Activated T-cell treated with anti-CD3 and anti-CD28 coated beads, Interleukin-2, amount 50 U/mL, for 4 hours (primary cell): Measurements from ENCODE around the gene SPECC1. TPM values are rescaled to one million over a fixed set of nuclear protein-coding genes. Genes with fewer than 3 reads are reported as not detected.
"Not testable (repeated sequence)": the region's sequence is repeated elsewhere in the genome, so short reads cannot be mapped to it uniquely, and the experiment has no call there.

Experiments
- ATAC-seq, 2 donors: fragments of 200-7000 bp; cut with Tn5 transposase; one replicate each; pipeline ENCODE4 v1.10.0; 2021
- DNase-seq: peaks from one replicate; pipeline ENCODE4 v3.0.0-alpha.2; 2020
- H3K27me3 Mint-ChIP-seq: one replicate; pipeline ENCODE4 v1.8.0; 2021; ENCODE audit warnings: low read depth, mixed read lengths
- H3K36me3 Mint-ChIP-seq: one replicate; pipeline ENCODE4 v1.8.0; 2022; ENCODE audit warnings: mixed read lengths; ENCODE audit not compliant: insufficient read depth
- H3K4me1 Mint-ChIP-seq: one replicate; pipeline ENCODE4 v1.8.0; 2021; ENCODE audit warnings: low read depth, mixed read lengths
- H3K4me3 Mint-ChIP-seq: one replicate; pipeline ENCODE4 v1.8.0; 2021; ENCODE audit warnings: mild to moderate bottlenecking, moderate library complexity, mixed read lengths
- H3K9me3 Mint-ChIP-seq: one replicate; pipeline ENCODE4 v1.8.0; 2021; ENCODE audit warnings: mixed read lengths
- total RNA-seq, 3 donors: library from RNA; stranded (reverse); gene quantifications; one replicate each; pipeline ENCODE4 v1.2.1, GENCODE V29; 2021

Gene SPECC1
- total RNA-seq, 3 donors from 2014 or later, result 3.8 to 7.0 (median 3.9) TPM

DNA sequence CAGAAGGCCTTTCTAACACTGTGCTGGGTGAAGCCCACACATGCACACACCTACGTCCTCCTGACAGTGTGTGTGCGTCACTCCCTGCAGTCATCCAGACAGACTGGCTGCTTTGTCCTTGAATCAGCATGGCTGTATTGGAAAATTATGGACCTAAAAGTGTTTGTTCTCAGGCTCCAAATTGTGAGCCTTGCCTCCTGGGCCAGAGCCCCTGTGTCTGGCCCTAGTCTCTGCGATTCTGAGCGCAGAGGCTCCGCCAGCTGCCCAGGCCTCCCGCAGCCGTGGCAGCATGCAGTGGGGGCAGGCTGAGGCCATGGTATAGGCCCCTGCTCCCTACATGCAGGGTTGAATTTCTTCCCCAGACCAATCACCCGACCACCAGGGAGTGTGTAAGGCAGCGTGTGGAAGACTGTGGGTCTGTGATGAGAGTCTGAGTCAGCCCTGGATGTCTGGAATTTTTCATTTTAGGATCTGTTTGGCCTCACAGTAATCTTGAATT lies 291.3 kb downstream of the SPECC1 start:
- ATAC-seq, result no peak
- H3K4me3 Mint-ChIP-seq, result no peak overlapping the region

DNA sequence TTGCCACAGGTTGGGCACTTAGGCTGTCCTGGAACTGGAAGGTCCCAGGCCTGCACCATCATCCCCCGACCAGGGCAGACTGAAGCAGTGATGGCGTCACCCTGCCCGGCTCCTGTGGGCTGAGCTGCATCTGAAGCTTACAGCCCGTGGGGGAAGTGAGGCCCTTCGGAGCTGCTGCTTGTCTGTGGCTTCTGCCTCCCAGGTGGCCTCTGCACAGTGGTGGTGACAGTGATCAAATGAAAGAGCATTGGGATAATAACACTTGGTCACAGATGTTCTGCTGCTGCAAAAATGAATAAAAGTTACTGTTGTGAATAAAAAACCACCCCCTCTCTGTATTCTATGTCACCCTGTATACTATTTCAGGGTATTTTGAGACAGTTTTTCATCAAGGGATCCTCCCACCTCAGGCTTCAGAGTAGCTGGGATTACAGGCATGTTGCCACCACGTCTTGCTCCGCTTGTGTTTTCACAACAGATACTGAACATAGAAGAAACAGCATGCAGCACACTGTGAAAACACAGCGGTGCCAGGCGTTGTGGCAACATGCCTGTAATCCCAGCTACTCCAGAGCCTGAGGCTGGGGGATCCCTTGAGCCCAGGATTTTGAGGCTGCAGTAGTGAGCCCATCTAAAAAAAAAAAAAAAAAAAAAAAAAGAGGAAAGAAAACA lies 293.2 kb downstream of the SPECC1 start:
- Mint-ChIP-seq H3K4me3 (no peak overlapping the region), H3K9me3 (peaks cover 18% of the 10 kb centered on the region), H3K36me3 (peaks cover 9% of the 10 kb centered on the region), H3K27me3 (no peaks in the 10 kb centered on the region), H3K4me1 (peaks cover 3% of the 10 kb centered on the region)
- no peak for DNase-seq
- no peak for ATAC-seq

More for the DNA sequence above, 291.3 kb downstream of the SPECC1 start:
- Mint-ChIP-seq H3K9me3 (peaks cover 6% of the 10 kb centered on the region), H3K27me3 (no peaks in the 10 kb centered on the region), H3K36me3 (peaks cover 3% of the 10 kb centered on the region), H3K4me1 (peaks cover 3% of the 10 kb centered on the region)
- no peak for DNase-seq

GRCh38 chr17:20304961-20305360 lies 295.8 kb downstream of the SPECC1 start:
- no peaks in the 10 kb centered on the region for H3K27me3 Mint-ChIP-seq
- H3K4me3 Mint-ChIP-seq, result no peak overlapping the region
- DNase-seq, result no peak
- H3K4me1 Mint-ChIP-seq, result peaks cover 3% of the 10 kb centered on the region
- peaks cover 23% of the 10 kb centered on the region for H3K9me3 Mint-ChIP-seq
- H3K36me3 Mint-ChIP-seq, result peaks cover 9% of the 10 kb centered on the region
- no peak for ATAC-seq

GRCh38 chr17:20306924-20307323 lies 297.8 kb downstream of the SPECC1 start:
- H3K27me3 Mint-ChIP-seq, result no peaks in the 10 kb centered on the region
- H3K4me3 Mint-ChIP-seq, result no peak overlapping the region
- peaks cover 3% of the 10 kb centered on the region for H3K4me1 Mint-ChIP-seq
- H3K9me3 Mint-ChIP-seq, result peaks cover 23% of the 10 kb centered on the region
- H3K36me3 Mint-ChIP-seq, result peaks cover 9% of the 10 kb centered on the region
- no peak for DNase-seq
- ATAC-seq, result no peak

DNA sequence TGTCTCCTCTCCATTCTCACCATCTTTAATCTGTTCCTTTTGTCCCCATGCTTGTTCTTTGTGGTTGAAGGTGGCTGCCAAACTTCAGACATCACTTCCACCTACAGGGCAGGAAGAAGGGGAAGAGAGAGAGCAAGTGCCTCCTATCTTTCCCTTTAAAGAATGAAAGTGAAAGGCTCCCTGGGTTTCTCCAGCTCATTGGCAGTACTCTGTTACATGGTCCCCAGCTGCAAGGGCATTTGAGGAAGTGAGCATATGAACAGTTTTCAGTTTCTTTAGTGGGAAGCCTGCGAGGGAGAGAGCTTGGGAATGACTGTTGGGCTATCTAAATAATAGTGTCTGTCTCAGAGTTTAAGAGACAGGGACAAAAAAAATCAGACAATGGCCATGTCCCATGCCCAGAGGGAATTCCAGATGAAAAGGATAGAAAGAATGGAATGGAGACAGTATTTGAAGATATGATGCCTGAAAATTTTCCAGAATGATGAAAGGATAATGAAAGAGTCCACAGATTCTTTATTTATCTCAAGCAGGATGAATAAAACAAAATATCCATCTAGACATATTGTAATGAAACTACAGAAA lies 298.3 kb downstream of the SPECC1 start:
- Mint-ChIP-seq H3K27me3 (no peaks in the 10 kb centered on the region), H3K4me1 (peaks cover 3% of the 10 kb centered on the region), H3K9me3 (peaks cover 23% of the 10 kb centered on the region), H3K4me3 (no peak overlapping the region), H3K36me3 (peaks cover 9% of the 10 kb centered on the region)
- DNase-seq (no peak), ATAC-seq (no peak)

- ATAC-seq (no peak), DNase-seq (no peak)
- H3K4me1 Mint-ChIP-seq, result no peaks in the 10 kb centered on the region
Measured at GRCh38 chr17:20310481-20310880, 301.3 kb downstream of the SPECC1 start.

DNA sequence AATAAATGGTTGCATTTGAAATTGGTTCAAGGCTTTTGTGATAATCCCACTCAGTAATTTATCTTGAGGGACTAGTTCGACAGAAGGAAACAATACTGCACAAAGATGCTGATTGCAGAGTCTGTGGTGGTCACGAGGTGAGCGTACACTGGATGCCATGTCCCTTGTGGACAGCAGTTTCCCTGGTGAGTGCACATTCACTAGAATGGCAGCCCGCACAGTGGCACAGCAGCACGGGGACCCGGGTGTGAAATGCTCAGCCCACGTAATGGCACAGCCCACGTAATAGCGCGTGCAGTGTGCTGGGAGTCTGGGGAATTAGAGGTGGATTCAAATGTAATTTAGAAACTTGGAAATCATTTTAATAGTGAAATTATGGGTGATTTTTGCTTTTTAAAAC lies 304.1 kb downstream of the SPECC1 start:
- ATAC-seq, result no peak
- no peaks in the 10 kb centered on the region for H3K4me1 Mint-ChIP-seq
- no peaks in the 10 kb centered on the region for H3K36me3 Mint-ChIP-seq
- DNase-seq, result no peak
- H3K4me3 Mint-ChIP-seq, result no peak overlapping the region
- no peaks in the 10 kb centered on the region for H3K27me3 Mint-ChIP-seq
- H3K9me3 Mint-ChIP-seq, result no peaks in the 10 kb centered on the region

More at GRCh38 chr17:20310481-20310880, 301.3 kb downstream of the SPECC1 start:
- Mint-ChIP-seq H3K36me3 (peaks cover 5% of the 10 kb centered on the region), H3K4me3 (no peak overlapping the region), H3K27me3 (no peaks in the 10 kb centered on the region), H3K9me3 (peaks cover 17% of the 10 kb centered on the region)

DNA sequence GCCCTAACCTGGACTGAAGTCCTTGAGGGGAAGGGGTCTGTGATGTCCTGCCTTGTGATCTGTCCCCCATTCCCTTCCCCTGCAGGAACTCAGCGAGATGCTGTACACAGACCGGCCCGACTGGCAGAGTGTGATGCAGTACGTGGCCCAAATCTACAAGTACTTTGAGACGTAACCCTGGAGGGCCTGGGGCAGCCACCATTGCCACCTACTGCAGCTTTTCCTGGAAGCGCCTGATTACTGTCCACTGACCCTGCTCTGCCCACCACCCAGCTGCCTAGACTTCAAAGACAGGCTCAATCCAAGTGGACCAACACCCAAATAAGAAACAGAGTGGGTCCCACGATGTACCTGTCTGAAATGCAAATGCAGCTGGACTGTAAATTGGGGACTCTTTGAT lies 304.7 kb downstream of the SPECC1 start:
- Mint-ChIP-seq H3K27me3 (no peaks in the 10 kb centered on the region), H3K9me3 (no peaks in the 10 kb centered on the region), H3K36me3 (no peaks in the 10 kb centered on the region)

GRCh38 chr17:20314834-20315233 lies 305.7 kb downstream of the SPECC1 start:
- no peak for ATAC-seq
- H3K4me3 Mint-ChIP-seq, result no peak overlapping the region
- H3K4me1 Mint-ChIP-seq, result no peaks in the 10 kb centered on the region
- H3K36me3 Mint-ChIP-seq, result no peaks in the 10 kb centered on the region
- DNase-seq, result no peak
- H3K27me3 Mint-ChIP-seq, result no peaks in the 10 kb centered on the region
- no peaks in the 10 kb centered on the region for H3K9me3 Mint-ChIP-seq

More for the DNA sequence above, 304.7 kb downstream of the SPECC1 start:
- H3K4me3 Mint-ChIP-seq, result no peak overlapping the region
- DNase-seq, result no peak
- ATAC-seq, result no peak
- no peaks in the 10 kb centered on the region for H3K4me1 Mint-ChIP-seq

- Mint-ChIP-seq H3K9me3 (no peaks in the 10 kb centered on the region), H3K4me3 (no peak overlapping the region), H3K36me3 (no peaks in the 10 kb centered on the region), H3K4me1 (no peaks in the 10 kb centered on the region), H3K27me3 (no peaks in the 10 kb centered on the region)
- no peak for ATAC-seq
- no peak for DNase-seq
Measured at GRCh38 chr17:20315311-20315710, 306.2 kb downstream of the SPECC1 start.

DNA sequence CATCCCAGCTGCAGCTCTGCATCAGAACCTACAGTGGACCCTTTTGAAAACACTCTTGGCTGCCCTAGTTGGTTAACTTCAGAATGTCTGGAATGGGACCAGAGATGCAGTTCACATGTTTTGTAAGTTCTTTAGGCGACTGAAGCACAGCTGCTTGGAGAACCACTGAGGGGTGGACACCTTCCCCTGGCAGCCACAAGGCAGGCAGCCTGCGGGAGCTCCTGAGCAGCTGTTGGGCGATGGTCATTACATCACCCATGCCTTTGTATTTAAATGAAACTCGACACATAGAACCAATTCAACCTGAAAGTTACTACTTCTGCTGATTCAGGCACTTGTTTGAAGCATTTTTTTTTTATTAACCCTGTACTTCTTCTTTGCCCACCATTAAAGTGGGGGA lies 306.7 kb downstream of the SPECC1 start:
- DNase-seq (no peak), ATAC-seq (no peak)
- no peaks in the 10 kb centered on the region for H3K4me1 Mint-ChIP-seq
- H3K36me3 Mint-ChIP-seq, result no peaks in the 10 kb centered on the region
- H3K27me3 Mint-ChIP-seq, result no peaks in the 10 kb centered on the region
- no peak overlapping the region for H3K4me3 Mint-ChIP-seq
- no peaks in the 10 kb centered on the region for H3K9me3 Mint-ChIP-seq

- ATAC-seq, result peak; percentile 93 to 94
- not testable (repeated sequence) for H3K36me3 Mint-ChIP-seq, H3K4me1 Mint-ChIP-seq, H3K27me3 Mint-ChIP-seq, H3K9me3 Mint-ChIP-seq, H3K4me3 Mint-ChIP-seq
- DNase-seq, result peak; percentile 71
Measured at GRCh38 chr17:20320535-20321229, 311.5 kb downstream of the SPECC1 start.

- not testable (repeated sequence) for DNase-seq, H3K27me3 Mint-ChIP-seq, H3K36me3 Mint-ChIP-seq, H3K9me3 Mint-ChIP-seq, H3K4me3 Mint-ChIP-seq, ATAC-seq, H3K4me1 Mint-ChIP-seq
Measured at GRCh38 chr17:20321357-20321756, 312.2 kb downstream of the SPECC1 start.

- not testable (repeated sequence) for H3K4me1 Mint-ChIP-seq, H3K9me3 Mint-ChIP-seq, H3K4me3 Mint-ChIP-seq, ATAC-seq, H3K36me3 Mint-ChIP-seq, H3K27me3 Mint-ChIP-seq, DNase-seq
Measured at GRCh38 chr17:20327739-20328138, 318.6 kb downstream of the SPECC1 start.

GRCh38 chr17:20351405-20351804 lies 342.2 kb downstream of the SPECC1 start:
- H3K27me3 Mint-ChIP-seq, H3K9me3 Mint-ChIP-seq, ATAC-seq, H3K4me3 Mint-ChIP-seq, DNase-seq, H3K36me3 Mint-ChIP-seq, H3K4me1 Mint-ChIP-seq: not testable (repeated sequence)
